H1 (cell line): ENCODE results near the gene BRD8. TPM values are rescaled to one million over a fixed set of nuclear protein-coding genes. Genes with fewer than 3 reads are reported as not detected.

Experiments used
- CTCF ChIA-PET: fragments of 300-600 bp; sonication (Branson Sonifier 250); formaldehyde crosslinking; loops from one replicate; lab custom pipeline; 2021; ENCODE audit not compliant: partially characterized antibody; lab: Charles Lee
- POLR2A ChIA-PET: fragments of 300-600 bp; sonication (Branson Sonifier 250); formaldehyde crosslinking; loops from one replicate; lab custom pipeline; 2021; ENCODE audit warnings: inconsistent platforms; ENCODE audit not compliant: partially characterized antibody; lab: Charles Lee
- DNase-seq, 2 experiments: peaks; one replicate each; pipeline versions ENCODE4 v3.0.0 to v3.0.0-alpha.2; 2010 to 2022; ENCODE audit warnings: low spot score in 2 of 2, low read depth in 1 of 2, mixed read lengths in 1 of 2
- FAIRE-seq: peaks from 2 replicates; lab custom pipeline; 2011; peaks lifted over from hg19 to GRCh38; lab: Jason Lieb, UNC
- H2AFZ ChIP-seq: 2 replicates; pipeline ENCODE4 v1.8.1; 2012; ENCODE audit warnings: low read length, inconsistent platforms
- H2AK5ac ChIP-seq: 2 replicates; pipeline ENCODE4 v1.6.1; 2013; ENCODE audit warnings: low read depth, low read length
- H2BK120ac ChIP-seq: replicated peaks from 2 replicates; pipeline ENCODE3; 2013; ENCODE audit warnings: low read depth, low read length, inconsistent platforms
- H2BK12ac ChIP-seq: 2 replicates; pipeline ENCODE4 v1.6.1; 2013; ENCODE audit warnings: low read depth, low read length
- H2BK15ac ChIP-seq: 2 replicates; pipeline ENCODE4 v1.6.1; 2013; ENCODE audit warnings: low read length
- H2BK20ac ChIP-seq: 2 replicates; pipeline ENCODE4 v1.6.1; 2013; ENCODE audit warnings: low read length
- H2BK5ac ChIP-seq: 2 replicates; pipeline ENCODE4 v1.6.1; 2013; ENCODE audit warnings: low read depth, low read length
- H3K14ac ChIP-seq: 2 replicates; pipeline ENCODE4 v1.6.1; 2013; ENCODE audit warnings: inconsistent platforms; ENCODE audit not compliant: insufficient read length
- H3K18ac ChIP-seq: 2 replicates; pipeline ENCODE4 v1.6.1; 2013; ENCODE audit warnings: low read length; ENCODE audit errors: extremely low read depth
- H3K23ac ChIP-seq: 2 replicates; pipeline ENCODE4 v1.6.1; 2013; ENCODE audit warnings: inconsistent platforms; ENCODE audit not compliant: insufficient read length
- H3K23me2 ChIP-seq: 2 replicates; pipeline ENCODE4 v1.6.1; 2013; ENCODE audit warnings: low read depth, low read length
- H3K27ac ChIP-seq: 2 replicates; pipeline ENCODE4 v1.6.1; 2011; ENCODE audit warnings: low read depth, low read length, inconsistent platforms
- H3K27me3 ChIP-seq, 4 experiments: replicated peaks in 1 of 4; 1 replicate in 1 of 4; 2 replicates in 3 of 4; pipeline versions ENCODE4 v1.6.1 to v1.8.1; 2011 to 2013; ENCODE audit warnings: low read length in 3 of 4, mild to moderate bottlenecking in 3 of 4, inconsistent platforms in 2 of 4, mixed read lengths in 2 of 4, moderate library complexity in 1 of 4; ENCODE audit not compliant: control insufficient read depth in 3 of 4, insufficient read depth in 3 of 4; ENCODE audit errors: extremely low read depth in 1 of 4
- H3K36me3 ChIP-seq, 4 experiments: 2 replicates each; pipeline versions ENCODE4 v1.6.1 to v1.8.1; 2011 to 2013; ENCODE audit warnings: mild to moderate bottlenecking in 4 of 4, low read length in 3 of 4, moderate library complexity in 2 of 4, control low read depth in 1 of 4, inconsistent platforms in 1 of 4; ENCODE audit not compliant: insufficient read depth in 4 of 4, control insufficient read depth in 2 of 4
- H3K4ac ChIP-seq: replicated peaks from 2 replicates; pipeline ENCODE3; 2013; ENCODE audit warnings: low read length, low read depth, mixed read lengths, inconsistent platforms; ENCODE audit not compliant: insufficient read length
- H3K4me1 ChIP-seq, 4 experiments: replicated peaks in 1 of 4; 1 replicate in 1 of 4; 2 replicates in 3 of 4; pipeline versions ENCODE4 v1.6.1 to v1.8.1; 2011 to 2013; ENCODE audit warnings: low read length in 3 of 4, inconsistent platforms in 2 of 4, mixed read lengths in 1 of 4; ENCODE audit not compliant: insufficient read depth in 4 of 4, control insufficient read depth in 3 of 4
- H3K4me2 ChIP-seq, 2 experiments: 2 replicates each; pipeline versions ENCODE4 v1.6.1 to v1.8.1; 2011 to 2013; ENCODE audit warnings: low read depth in 2 of 2, low read length in 2 of 2, control low read depth in 1 of 2, inconsistent platforms in 1 of 2, mild to moderate bottlenecking in 1 of 2; ENCODE audit not compliant: insufficient read depth in 1 of 2
- H3K4me3 ChIP-seq, 4 experiments: fragments of 200-600, 300-600 bp in 1 of 4; sonication (generic), shearing (Covaris generic), sonication (Bioruptor Twin) in 1 of 4; 2 replicates each; pipeline versions ENCODE4 v1.5.1 to v1.8.1; 2011 to 2016; ENCODE audit warnings: low read length in 4 of 4, low read depth in 3 of 4, control low read depth in 2 of 4, inconsistent platforms in 2 of 4, mild to moderate bottlenecking in 2 of 4, mixed read lengths in 1 of 4, moderate library complexity in 1 of 4; ENCODE audit not compliant: insufficient read depth in 2 of 4; ENCODE audit errors: extremely low read depth in 1 of 4
- H3K56ac ChIP-seq: replicated peaks from 2 replicates; pipeline ENCODE3; 2013; ENCODE audit warnings: low read depth, mild to moderate bottlenecking, mixed read lengths, low read length, inconsistent platforms; ENCODE audit not compliant: insufficient read length
- H3K79me1 ChIP-seq: 2 replicates; pipeline ENCODE4 v1.6.1; 2013; ENCODE audit warnings: low read depth, low read length, control low read depth
- H3K79me2 ChIP-seq, 2 experiments: 2 replicates each; pipeline versions ENCODE4 v1.6.1 to v1.8.1; 2012 to 2013; ENCODE audit warnings: low read length in 2 of 2, mild to moderate bottlenecking in 2 of 2, inconsistent platforms in 1 of 2; ENCODE audit not compliant: insufficient read depth in 2 of 2, control insufficient read depth in 1 of 2
- H3K9ac ChIP-seq, 4 experiments: replicated peaks in 1 of 4; 1 replicate in 1 of 4; 2 replicates in 3 of 4; pipeline versions ENCODE4 v1.6.1 to v1.8.1; 2011 to 2013; ENCODE audit warnings: low read depth in 3 of 4, low read length in 3 of 4, control low read depth in 2 of 4, mild to moderate bottlenecking in 2 of 4, moderate library complexity in 2 of 4, inconsistent platforms in 1 of 4; ENCODE audit errors: extremely low read depth in 1 of 4
- H3K9me3 ChIP-seq, 2 experiments: 2 replicates each; pipeline versions ENCODE4 v1.6.1 to v1.8.1; 2012 to 2013; ENCODE audit warnings: mild to moderate bottlenecking in 2 of 2, moderate library complexity in 2 of 2, control low read depth in 1 of 2, inconsistent platforms in 1 of 2, low read depth in 1 of 2, low read length in 1 of 2, mixed read lengths in 1 of 2; ENCODE audit not compliant: insufficient read depth in 2 of 2
- H4K20me1 ChIP-seq, 2 experiments: replicated peaks in 1 of 2; 2 replicates each; pipeline versions ENCODE3 to v1.8.1; 2011 to 2013; ENCODE audit warnings: inconsistent platforms in 2 of 2, low read length in 2 of 2, mild to moderate bottlenecking in 1 of 2; ENCODE audit not compliant: insufficient read depth in 2 of 2, control insufficient read depth in 1 of 2
- H4K5ac ChIP-seq: 2 replicates; pipeline ENCODE4 v1.6.1; 2013; ENCODE audit warnings: low read length, low read depth, mixed read lengths, inconsistent platforms; ENCODE audit not compliant: insufficient read length
- H4K8ac ChIP-seq: 2 replicates; pipeline ENCODE4 v1.8.0; 2013; ENCODE audit warnings: mild to moderate bottlenecking, moderate library complexity, low read length, inconsistent platforms; ENCODE audit not compliant: insufficient read depth; ENCODE audit errors: extremely low read depth
- H4K91ac ChIP-seq: replicated peaks from 2 replicates; pipeline ENCODE3; 2013; ENCODE audit warnings: low read length, mixed read lengths, inconsistent platforms; ENCODE audit not compliant: insufficient read length
- JUN ChIP-seq: IDR thresholded peaks from 2 replicates; pipeline ENCODE4 v1.6.1; 2011; ENCODE audit warnings: low read depth, mild to moderate bottlenecking, improper control_type of control experiment, low read length
- JUND ChIP-seq: IDR thresholded peaks from 2 replicates; pipeline ENCODE4 v1.6.1; 2011; ENCODE audit warnings: mild to moderate bottlenecking, improper control_type of control experiment, low read length
- NRF1 ChIP-seq: IDR thresholded peaks from 2 replicates; pipeline ENCODE4 v1.6.1; 2011; ENCODE audit warnings: mild to moderate bottlenecking, low read depth, low read length, improper control_type of control experiment
- POLR2A ChIP-seq, 2 experiments: IDR thresholded peaks; 1 replicate in 1 of 2; 2 replicates in 1 of 2; pipeline ENCODE4 v1.6.1; 2011; ENCODE audit warnings: low read depth in 2 of 2, low read length in 2 of 2, mild to moderate bottlenecking in 2 of 2; ENCODE audit errors: control extremely low read depth in 1 of 2
- POLR2AphosphoS5 ChIP-seq: IDR thresholded peaks from 2 replicates; pipeline ENCODE4 v1.6.1; 2011; ENCODE audit warnings: low read depth, low read length
- RFX5 ChIP-seq: IDR thresholded peaks from 2 replicates; pipeline ENCODE4 v1.6.1; 2011; ENCODE audit warnings: low read depth, low read length, improper control_type of control experiment, borderline replicate concordance
- SAP30 ChIP-seq: fragments of 300-600 bp; sonication (generic); IDR thresholded peaks from 2 replicates; pipeline ENCODE4 v1.7.1; 2012; ENCODE audit warnings: low read length, moderate library complexity, mild to moderate bottlenecking, inconsistent platforms; ENCODE audit not compliant: insufficient read depth, insufficient replicate concordance
- SP4 ChIP-seq: IDR thresholded peaks from 2 replicates; pipeline ENCODE4 v1.6.1; 2012; ENCODE audit warnings: low read length, inconsistent platforms
- SUZ12 ChIP-seq: fragments of 200-600 bp; sonication (generic); IDR thresholded peaks from 2 replicates; pipeline ENCODE4 v1.6.1; 2012; ENCODE audit warnings: mild to moderate bottlenecking, inconsistent platforms, low read length, moderate library complexity, mixed read lengths
- WGBS, 2 experiments: shearing (Covaris generic) in 1 of 2; methylation state at CpG; one replicate each; pipeline versions ENCODE4 v1.1.6 to v1.1.7; 2013 to 2015; ENCODE audit warnings: low lambda C conversion rate in 2 of 2, mixed read lengths in 2 of 2, inconsistent platforms in 1 of 2, low coverage in 1 of 2, missing lambda C conversion rate in 1 of 2; ENCODE audit not compliant: insufficient replicate concordance in 2 of 2, insufficient coverage in 1 of 2, insufficient read length in 1 of 2; ENCODE audit errors: extremely low coverage in 1 of 2, missing lambda C conversion rate in 1 of 2; 5-methylcytosine and 5-hydroxymethylcytosine counted together
- polyA plus RNA-seq, 7 experiments: library from polyadenylated mRNA; depleted of rRNA in 3 of 7; stranded (reverse) in 5 of 7; unstranded in 2 of 7; fragments of >200 nt in 5 of 7; fragments of 200-250 nt in 2 of 7; gene quantifications; 1 replicate in 5 of 7; 2 replicates in 1 of 7; 4 replicates in 1 of 7; pipeline versions ENCODE4 v1.2.1 to v1.2.3, GENCODE V29; 2011 to 2013; ENCODE audit warnings: missing spikeins in 2 of 7, mixed read lengths in 2 of 7
- total RNA-seq: library from RNA; stranded (reverse); fragmentation: NEBNext Ultra II Directional; extraction: Animal tissue kit (Norgen Biotek cat#: 25700); gene quantifications from 2 replicates; pipeline ENCODE4 v1.2.1, GENCODE V29; 2021

The BRD8 gene
- total and polyA plus RNA-seq, 2 of the 8 experiments (the other 6 are each of a cell fraction or from before 2014, with no cell fraction given) = 37.8 to 75.8 TPM

DNA sequence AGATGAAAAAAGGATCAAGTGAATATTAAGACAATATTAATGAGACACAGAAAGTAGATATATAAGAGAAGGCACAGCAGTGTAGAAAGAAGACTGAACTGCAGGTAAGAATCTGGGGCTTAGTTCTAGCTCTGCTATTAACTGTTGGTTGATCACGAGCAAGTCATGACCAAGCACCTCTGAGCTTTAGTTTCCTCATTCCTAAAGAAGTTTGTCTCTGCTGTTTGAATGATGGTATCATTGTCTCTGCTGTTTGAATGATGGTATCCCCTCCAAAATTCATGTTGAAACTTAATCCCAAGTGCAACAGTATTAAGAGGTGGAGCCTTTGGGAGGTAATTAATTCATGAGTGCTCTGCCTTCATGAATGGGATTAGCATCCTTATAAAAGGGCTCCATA, 36.7 kb downstream of the BRD8 start:
- Histone ChIP-seq H3K23ac (no peak overlapping the region), H3K36me3 (no peaks in the 10 kb centered on the region), H2AK5ac (no peak overlapping the region), H4K91ac (no peak overlapping the region), H4K5ac (no peak overlapping the region), H2BK15ac (no peak overlapping the region), H2BK20ac (no peak overlapping the region), H3K14ac (no peak overlapping the region), H3K56ac (no peak overlapping the region), H2BK12ac (no peak overlapping the region), H3K18ac (no peak overlapping the region), H2BK120ac (no peak overlapping the region), H4K8ac (no peak overlapping the region), H4K20me1 (no peaks in the 10 kb centered on the region), H3K79me1 (no peaks in the 10 kb centered on the region), H3K23me2 (peaks cover 4% of the 10 kb centered on the region; the same call in 1 of the 2 replicates), H3K79me2 (no peaks in the 10 kb centered on the region), H3K4ac (no peak overlapping the region), H2BK5ac (no peak overlapping the region), H3K27me3 (no peaks in the 10 kb centered on the region), H3K9me3 (no peaks in the 10 kb centered on the region), H3K27ac (no peak overlapping the region), H3K4me2 (no peak overlapping the region), H3K4me3 (no peak overlapping the region), H2AFZ (no peak overlapping the region), H3K4me1 (no peaks in the 10 kb centered on the region; a peak in 1 of 7 replicates), H3K9ac (no peak overlapping the region)
- FAIRE-seq (no peak), DNase-seq (no peak)
- WGBS, 2 experiments = 70% methylated on average over 1 of the region's 1 CpG; no CpG with 5 or more reads in 1 of the 2 experiments
- ChIA-PET CTCF (interaction anchor here (0.9 to 2.8 kb wide), 2 partner anchors 9 to 73 kb away, joined by 4 to 8 read pairs; no protein-coding TSS in a partner anchor), POLR2A (interaction anchor here (0.6 kb wide), 1 partner anchor 8 kb away, joined by 3 read pairs; no protein-coding TSS in a partner anchor)
- no peak for TF ChIP-seq RFX5
- no peak for TF ChIP-seq SAP30
- TF ChIP-seq SP4 = no peak
- no peak for TF ChIP-seq POLR2A (IDR thresholded peaks at IDR 0.05; ENCODE audit: control extremely low read depth in 1 of 2, low read depth in 2 of 2, low read length in 2 of 2)
- no peak for TF ChIP-seq JUND
- TF ChIP-seq POLR2AphosphoS5 = no peak
- TF ChIP-seq SUZ12 = no peak
- TF ChIP-seq NRF1 = no peak
- TF ChIP-seq JUN = no peak
